Brain pericyte (primary cell): Measurements from ENCODE around the gene PPP1R27.

Source experiments
- DNase-seq: peaks from one replicate; pipeline ENCODE4 v3.0.0-alpha.2; 2012; ENCODE audit warnings: low read depth, low spot score

Gene PPP1R27

GRCh38 chr17:81834831-81835267, at the start of gene PPP1R27:
TSS of gene PPP1R27 (minus strand) at chr17:81835050. CDS start at chr17:81834953, 97 bp downstream.
- no peak for DNase-seq

GRCh38 chr17:81884520-81884919, 49.7 kb upstream of the PPP1R27 start:
- DNase-seq, result no peak

- DNase-seq, result no peak
These were observed 44.3 kb upstream of the PPP1R27 start for GRCh38 chr17:81879121-81879520.

GRCh38 chr17:81878294-81878693, 43.4 kb upstream of the PPP1R27 start:
- no peak for DNase-seq

GRCh38 chr17:81877569-81877968, 42.7 kb upstream of the PPP1R27 start:
- no peak for DNase-seq

- no peak for DNase-seq
These were observed 36.8 kb upstream of the PPP1R27 start for GRCh38 chr17:81871387-81872230.

- no peak for DNase-seq
These were observed 36.1 kb upstream of the PPP1R27 start, which contains the start of gene ARHGDIA for GRCh38 chr17:81870981-81871386. TSS of gene ARHGDIA (minus strand) at chr17:81871337. CDS start at chr17:81869930, 1,407 bp downstream.

- DNase-seq, result no peak
These were observed 35.5 kb upstream of the PPP1R27 start for GRCh38 chr17:81870131-81870980.

- no peak for DNase-seq
These were observed 34.6 kb upstream of the PPP1R27 start for GRCh38 chr17:81869221-81870130.

GRCh38 chr17:81868674-81869220, 33.9 kb upstream of the PPP1R27 start:
- no peak for DNase-seq

- DNase-seq, result no peak
These were observed 33.3 kb upstream of the PPP1R27 start for GRCh38 chr17:81867991-81868673.

GRCh38 chr17:81867170-81867990, 32.5 kb upstream of the PPP1R27 start:
- no peak for DNase-seq

GRCh38 chr17:81866440-81867169, 31.8 kb upstream of the PPP1R27 start:
- DNase-seq, result no peak

GRCh38 chr17:81865733-81866439, 31.0 kb upstream of the PPP1R27 start:
- no peak for DNase-seq

- DNase-seq, result no peak
These were observed 30.5 kb upstream of the PPP1R27 start for GRCh38 chr17:81865358-81865732.

- DNase-seq, result no peak
These were observed 29.3 kb upstream of the PPP1R27 start for GRCh38 chr17:81863833-81864768.

GRCh38 chr17:81863123-81863675, 28.3 kb upstream of the PPP1R27 start:
- no peak for DNase-seq
